NCI-H1417 treated with DMSO at 0.1 percent for 48 hours (cell line): ENCODE data around the gene ATAD5.
"Not testable (repeated sequence)": the region's sequence is repeated elsewhere in the genome, so short reads cannot be mapped to it uniquely, and the experiment has no call there.

ENCODE experiments used
- DNase-seq: peaks from one replicate; lab custom pipeline; 2025; lab: John Stamatoyannopoulos, UW

The ATAD5 gene

GRCh38 chr17:30831663-30832437, at the start of gene ATAD5:
Gene ATAD5 (plus strand): TSS chr17:30831966. CDS start chr17:30832348, 382 bp downstream.
- DNase-seq = peak; percentile 70

GRCh38 chr17:30782206-30782605, 49.6 kb upstream of the ATAD5 start:
- DNase-seq = no peak

GRCh38 chr17:30788918-30789317, 42.8 kb upstream of the ATAD5 start:
- no peak for DNase-seq

- DNase-seq = no peak
Observed at GRCh38 chr17:30790279-30790678, 41.5 kb upstream of the ATAD5 start.

- DNase-seq = no peak
Observed at GRCh38 chr17:30793282-30793977, 38.3 kb upstream of the ATAD5 start.

GRCh38 chr17:30794372-30794771, 37.4 kb upstream of the ATAD5 start:
- DNase-seq = no peak

GRCh38 chr17:30796016-30796415, 35.8 kb upstream of the ATAD5 start:
- DNase-seq = no peak

GRCh38 chr17:30801671-30802070, 30.1 kb upstream of the ATAD5 start:
- no peak for DNase-seq

GRCh38 chr17:30805944-30806456, 25.8 kb upstream of the ATAD5 start:
- no peak for DNase-seq

GRCh38 chr17:30807896-30808295, 23.9 kb upstream of the ATAD5 start:
- DNase-seq = no peak

GRCh38 chr17:30808785-30809286, 22.9 kb upstream of the ATAD5 start:
- no peak for DNase-seq

GRCh38 chr17:30809867-30810266, 21.9 kb upstream of the ATAD5 start:
- no peak for DNase-seq

- DNase-seq = no peak
Observed at GRCh38 chr17:30812218-30813177, 19.3 kb upstream of the ATAD5 start.

GRCh38 chr17:30814236-30814635, 17.5 kb upstream of the ATAD5 start:
- DNase-seq = not testable (repeated sequence)

GRCh38 chr17:30814860-30815259, 16.9 kb upstream of the ATAD5 start:
- DNase-seq = not testable (repeated sequence)

- no peak for DNase-seq
Observed at GRCh38 chr17:30816165-30816564, 15.6 kb upstream of the ATAD5 start.

GRCh38 chr17:30819971-30820705, 11.6 kb upstream of the ATAD5 start:
- DNase-seq = no peak

GRCh38 chr17:30821871-30822723, 9.7 kb upstream of the ATAD5 start:
- no peak for DNase-seq

- DNase-seq = not testable (repeated sequence)
Observed at GRCh38 chr17:30822919-30823318, 8.8 kb upstream of the ATAD5 start.

GRCh38 chr17:30823421-30823820, 8.3 kb upstream of the ATAD5 start:
- no peak for DNase-seq
